HG03103 (cell line): Measurements from ENCODE around the gene SPRED2.

Source experiments
- ATAC-seq: cut with Tn5 transposase; IDR thresholded peaks from one replicate; pipeline ENCODE4 v1.9.1; 2021; ENCODE audit warnings: low read depth; ENCODE audit not compliant: unreplicated experiment

Gene SPRED2

DNA sequence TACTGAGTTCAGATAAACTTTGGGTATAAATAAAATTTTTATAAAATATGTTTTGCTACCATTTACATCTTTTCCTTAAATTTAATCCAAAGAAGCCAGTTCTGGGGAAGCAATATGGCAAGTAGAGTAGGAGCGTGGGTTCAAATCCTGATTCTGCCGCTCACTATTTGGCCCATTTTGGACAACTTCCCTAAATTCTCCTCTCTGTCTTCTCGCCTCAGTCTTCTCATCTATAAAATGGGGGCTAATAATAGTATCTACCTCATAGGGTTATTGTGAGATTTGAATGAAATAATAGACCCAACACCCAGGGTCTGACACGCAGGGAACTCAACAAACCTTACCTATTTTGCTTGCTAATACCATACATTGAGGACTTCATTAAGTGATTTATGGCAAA is 145.0 kb downstream of the SPRED2 start:
- no peak for ATAC-seq

- no peak for ATAC-seq
Observed at GRCh38 chr2:65282477-65283053, 149.8 kb downstream of the SPRED2 start.

DNA sequence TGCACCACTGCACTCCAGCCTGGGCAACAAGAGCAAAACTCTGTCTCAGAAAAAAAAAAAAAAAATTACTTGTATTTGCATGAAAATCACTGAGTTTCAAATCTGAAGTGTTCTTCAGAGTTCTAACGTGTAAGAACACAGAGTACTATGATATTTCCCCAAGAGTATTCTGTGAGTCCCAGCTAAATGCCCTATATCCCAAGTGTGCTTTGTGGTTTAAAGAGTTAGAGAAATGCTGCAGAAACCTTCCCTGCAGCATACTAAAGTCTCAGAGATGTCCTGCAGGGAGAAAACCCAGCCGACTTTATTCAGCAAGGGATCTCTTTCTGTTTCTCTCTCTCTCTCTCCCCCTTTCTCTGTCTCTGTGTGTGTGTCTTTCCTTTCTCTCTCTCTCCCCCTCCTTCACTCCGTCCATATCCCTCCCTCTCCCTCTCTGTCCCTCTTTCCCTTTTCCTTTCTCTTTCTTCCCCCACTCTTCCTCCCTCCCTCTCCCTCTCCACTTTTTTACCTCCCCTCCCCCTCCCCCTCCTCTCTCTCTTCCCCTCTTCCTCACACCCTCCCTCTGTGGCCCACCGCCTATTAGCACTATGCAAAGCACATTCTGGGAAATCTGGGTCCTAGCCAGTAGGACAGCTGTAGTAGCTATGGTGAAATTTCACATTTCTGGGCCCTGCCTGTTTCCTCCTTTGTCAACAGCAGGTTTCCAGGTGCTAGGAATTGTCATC is 150.6 kb downstream of the SPRED2 start:
- ATAC-seq = no peak

DNA sequence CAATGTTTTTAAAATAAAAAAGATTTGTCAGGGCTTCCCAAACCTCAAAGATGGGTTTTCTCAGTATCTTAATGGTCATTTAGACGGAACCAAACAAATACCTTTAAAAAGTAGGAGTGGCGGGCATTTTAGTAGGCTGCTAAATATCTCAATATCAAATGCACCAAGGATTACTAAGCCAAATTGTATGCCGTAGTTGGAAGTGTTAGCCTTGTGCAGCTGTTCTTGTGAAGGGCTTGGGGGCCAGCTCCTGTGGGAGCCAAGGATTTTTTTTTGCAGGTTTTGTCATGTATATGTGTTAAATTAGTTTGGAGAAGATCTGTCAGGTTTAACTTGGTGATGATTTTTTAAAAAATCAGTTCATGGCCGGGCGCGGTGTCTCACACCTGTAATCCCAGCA is 152.6 kb downstream of the SPRED2 start:
- no peak for ATAC-seq

GRCh38 chr2:65278531-65278981 is 153.8 kb downstream of the SPRED2 start:
- no peak for ATAC-seq

- ATAC-seq = no peak
Observed at GRCh38 chr2:65277791-65278483, 154.5 kb downstream of the SPRED2 start.

GRCh38 chr2:65277118-65277517 is 155.3 kb downstream of the SPRED2 start:
- ATAC-seq = no peak

DNA sequence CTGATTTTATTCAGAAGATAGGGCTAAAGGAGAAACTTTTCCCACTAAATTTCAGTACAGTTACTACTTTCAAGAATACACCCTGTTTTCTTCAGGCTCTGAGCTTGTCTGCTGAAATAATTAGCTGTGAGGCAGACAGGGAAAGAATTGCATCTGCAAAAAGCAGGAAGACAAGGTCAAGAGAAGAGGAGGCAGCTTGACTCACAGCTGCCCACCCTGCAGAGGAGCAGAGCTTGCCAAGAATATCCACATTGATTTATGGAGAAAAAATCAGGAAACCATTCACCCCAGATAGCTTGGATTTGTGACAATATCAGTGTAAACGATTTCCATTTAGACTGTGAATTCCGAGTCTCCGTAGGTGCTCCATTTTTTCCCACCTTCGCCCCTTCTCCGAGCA is 155.8 kb downstream of the SPRED2 start:
- ATAC-seq = no peak

GRCh38 chr2:65275141-65275915 is 157.1 kb downstream of the SPRED2 start:
- no peak for ATAC-seq

- ATAC-seq = no peak
Observed at GRCh38 chr2:65273344-65273743, 159.1 kb downstream of the SPRED2 start.

- ATAC-seq = no peak
Observed at GRCh38 chr2:65268957-65269356, 163.4 kb downstream of the SPRED2 start.

GRCh38 chr2:65267008-65267407 is 165.4 kb downstream of the SPRED2 start:
- ATAC-seq = no peak

- no peak for ATAC-seq
Observed at GRCh38 chr2:65265671-65266045, 166.7 kb downstream of the SPRED2 start.

DNA sequence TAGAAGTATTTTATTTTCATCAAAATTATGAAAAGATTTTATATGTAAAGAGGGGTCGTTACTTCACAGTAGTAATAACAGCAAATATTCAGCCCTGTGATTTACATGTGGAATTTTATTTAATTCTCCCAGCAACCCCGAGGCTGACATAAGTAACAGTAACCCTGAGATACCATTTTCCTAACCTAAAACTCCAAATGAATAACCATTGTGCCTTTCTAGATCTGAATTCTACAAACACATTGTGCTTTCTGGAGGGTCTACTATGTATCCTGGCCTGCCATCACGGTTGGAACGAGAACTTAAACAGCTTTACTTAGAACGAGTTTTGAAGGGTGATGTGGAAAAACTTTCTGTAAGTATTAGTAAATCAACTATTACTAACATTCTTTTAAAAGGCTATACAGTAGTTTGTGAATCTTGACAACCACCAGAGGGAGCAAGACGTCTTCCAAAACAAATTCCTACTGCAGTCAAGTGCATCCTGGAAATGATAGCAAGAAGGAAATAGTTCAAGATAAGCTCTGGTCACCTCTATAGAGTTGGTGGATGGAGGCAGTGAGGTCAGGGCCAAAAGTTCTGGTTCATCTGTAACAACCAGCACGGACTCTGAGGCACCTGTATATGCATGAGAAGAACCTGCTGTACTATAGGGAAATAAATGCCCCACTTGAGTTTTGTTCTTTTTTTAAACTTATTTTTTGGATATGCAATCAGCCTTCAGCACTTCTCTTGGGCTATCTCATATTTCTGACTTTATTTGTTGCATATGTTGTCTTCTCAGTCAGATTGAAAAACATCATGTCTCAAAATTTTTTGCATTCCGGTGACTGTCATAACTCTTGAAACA is 167.4 kb downstream of the SPRED2 start:
- no peak for ATAC-seq

GRCh38 chr2:65263986-65264385 is 168.4 kb downstream of the SPRED2 start:
- ATAC-seq = no peak

GRCh38 chr2:65263262-65263661 is 169.1 kb downstream of the SPRED2 start:
- no peak for ATAC-seq

- ATAC-seq = no peak
Observed at GRCh38 chr2:65261676-65262075, 170.7 kb downstream of the SPRED2 start.
